Neutrophil (primary cell): ENCODE results near the gene MGMT.

Source experiments
- H3K27ac ChIP-seq: fragments of 200-600 bp; sonication (generic); 2 replicates; pipeline ENCODE4 v1.5.1; 2016; ENCODE audit warnings: mild to moderate bottlenecking, moderate library complexity
- H3K27me3 ChIP-seq: fragments of 200-600 bp; sonication (generic); 2 replicates; pipeline ENCODE4 v1.6.0; 2016; ENCODE audit warnings: mild to moderate bottlenecking
- H3K36me3 ChIP-seq: fragments of 200-600 bp; sonication (generic); 2 replicates; pipeline ENCODE4 v1.5.1; 2017
- H3K4me1 ChIP-seq, 2 experiments: fragments of 200-600 bp in 1 of 2; sonication (generic) in 1 of 2; 1 replicate in 1 of 2; 2 replicates in 1 of 2; pipeline versions ENCODE4 v1.5.1 to v1.6.1; 2013 to 2016; ENCODE audit warnings: low read depth in 1 of 2, low read length in 1 of 2, mild to moderate bottlenecking in 1 of 2, moderate library complexity in 1 of 2; ENCODE audit not compliant: control insufficient read depth in 1 of 2, insufficient read depth in 1 of 2
- H3K4me3 ChIP-seq, 2 experiments: fragments of 200-600 bp in 1 of 2; sonication (generic) in 1 of 2; 1 replicate in 1 of 2; 2 replicates in 1 of 2; pipeline ENCODE4 v1.5.1; 2013 to 2016; ENCODE audit warnings: low read depth in 1 of 2, low read length in 1 of 2, mild to moderate bottlenecking in 1 of 2, moderate library complexity in 1 of 2
- H3K9me3 ChIP-seq: fragments of 200-600 bp; sonication (generic); 2 replicates; pipeline ENCODE4 v1.5.1; 2016
- TF ChIP-seq, protein P1 (sequence below): fragments of 200-600 bp; sonication (generic); IDR thresholded peaks from 2 replicates; pipeline ENCODE4 v1.5.1; 2016; ENCODE audit warnings: antibody characterized with exemption

MGMT gene

DNA sequence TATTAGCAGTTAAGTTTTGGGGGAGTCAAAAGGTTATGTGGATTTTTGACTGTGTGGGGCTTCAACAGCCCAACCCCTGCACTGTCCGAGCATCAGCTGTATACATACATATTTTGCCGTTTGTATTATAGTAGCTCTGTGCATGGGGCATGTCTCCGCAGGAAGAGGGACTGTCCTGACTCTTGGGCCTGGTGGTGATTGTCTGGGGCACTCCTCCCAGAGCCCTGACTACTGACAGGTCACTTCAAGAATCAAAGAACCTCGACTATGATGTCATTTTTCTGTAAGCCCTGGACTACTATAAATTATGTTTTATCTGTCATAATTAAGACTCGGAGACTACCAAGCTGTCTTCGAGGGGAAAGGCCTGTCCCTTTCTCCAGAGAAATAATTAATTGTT, 51.8 kb downstream of the MGMT start:
- no peaks in the 10 kb centered on the region for H3K36me3 ChIP-seq
- H3K27me3 ChIP-seq: no peaks in the 10 kb centered on the region
- TF ChIP-seq, protein P1, sequence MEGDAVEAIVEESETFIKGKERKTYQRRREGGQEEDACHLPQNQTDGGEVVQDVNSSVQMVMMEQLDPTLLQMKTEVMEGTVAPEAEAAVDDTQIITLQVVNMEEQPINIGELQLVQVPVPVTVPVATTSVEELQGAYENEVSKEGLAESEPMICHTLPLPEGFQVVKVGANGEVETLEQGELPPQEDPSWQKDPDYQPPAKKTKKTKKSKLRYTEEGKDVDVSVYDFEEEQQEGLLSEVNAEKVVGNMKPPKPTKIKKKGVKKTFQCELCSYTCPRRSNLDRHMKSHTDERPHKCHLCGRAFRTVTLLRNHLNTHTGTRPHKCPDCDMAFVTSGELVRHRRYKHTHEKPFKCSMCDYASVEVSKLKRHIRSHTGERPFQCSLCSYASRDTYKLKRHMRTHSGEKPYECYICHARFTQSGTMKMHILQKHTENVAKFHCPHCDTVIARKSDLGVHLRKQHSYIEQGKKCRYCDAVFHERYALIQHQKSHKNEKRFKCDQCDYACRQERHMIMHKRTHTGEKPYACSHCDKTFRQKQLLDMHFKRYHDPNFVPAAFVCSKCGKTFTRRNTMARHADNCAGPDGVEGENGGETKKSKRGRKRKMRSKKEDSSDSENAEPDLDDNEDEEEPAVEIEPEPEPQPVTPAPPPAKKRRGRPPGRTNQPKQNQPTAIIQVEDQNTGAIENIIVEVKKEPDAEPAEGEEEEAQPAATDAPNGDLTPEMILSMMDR: no peak
- H3K9me3 ChIP-seq: no peaks in the 10 kb centered on the region
- H3K27ac ChIP-seq: no peak overlapping the region
- no peak overlapping the region for H3K4me3 ChIP-seq
- no peaks in the 10 kb centered on the region for H3K4me1 ChIP-seq

DNA sequence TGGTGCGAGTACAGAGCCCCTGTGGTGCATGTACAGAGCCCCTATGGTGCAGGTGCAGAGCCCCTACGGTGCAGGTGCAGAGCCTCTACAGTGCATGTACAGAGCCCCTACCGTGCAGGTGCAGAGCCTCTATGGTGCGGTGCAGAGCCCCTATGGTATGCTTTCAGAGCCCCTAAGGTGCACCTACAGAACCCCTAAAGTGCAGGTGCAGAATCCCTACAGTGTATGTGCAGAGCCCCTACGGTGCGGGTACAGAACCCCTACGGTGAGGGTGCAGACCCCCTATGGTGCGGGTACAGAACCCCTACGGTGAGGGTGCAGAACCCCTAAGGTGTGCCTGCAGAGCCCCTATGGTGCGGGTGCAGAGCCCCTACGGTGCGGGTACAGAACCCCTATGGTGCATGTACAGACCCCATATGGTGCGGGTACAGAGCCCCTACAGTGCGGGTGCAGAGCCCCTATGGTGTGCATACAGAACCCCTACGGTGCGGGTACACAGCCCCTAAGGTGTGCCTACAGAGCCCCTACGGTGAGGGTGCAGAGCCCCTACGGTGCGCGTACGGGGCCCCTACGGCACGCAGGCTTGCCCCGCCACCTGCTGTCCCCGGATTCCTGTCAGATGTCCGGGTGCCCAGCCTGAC, 53.5 kb downstream of the MGMT start:
- no peaks in the 10 kb centered on the region for H3K36me3 ChIP-seq
- no peaks in the 10 kb centered on the region for H3K4me1 ChIP-seq
- H3K4me3 ChIP-seq: no peak overlapping the region
- no peak overlapping the region for H3K27ac ChIP-seq
- TF ChIP-seq, protein P1: no peak
- H3K9me3 ChIP-seq: no peaks in the 10 kb centered on the region
- no peaks in the 10 kb centered on the region for H3K27me3 ChIP-seq

DNA sequence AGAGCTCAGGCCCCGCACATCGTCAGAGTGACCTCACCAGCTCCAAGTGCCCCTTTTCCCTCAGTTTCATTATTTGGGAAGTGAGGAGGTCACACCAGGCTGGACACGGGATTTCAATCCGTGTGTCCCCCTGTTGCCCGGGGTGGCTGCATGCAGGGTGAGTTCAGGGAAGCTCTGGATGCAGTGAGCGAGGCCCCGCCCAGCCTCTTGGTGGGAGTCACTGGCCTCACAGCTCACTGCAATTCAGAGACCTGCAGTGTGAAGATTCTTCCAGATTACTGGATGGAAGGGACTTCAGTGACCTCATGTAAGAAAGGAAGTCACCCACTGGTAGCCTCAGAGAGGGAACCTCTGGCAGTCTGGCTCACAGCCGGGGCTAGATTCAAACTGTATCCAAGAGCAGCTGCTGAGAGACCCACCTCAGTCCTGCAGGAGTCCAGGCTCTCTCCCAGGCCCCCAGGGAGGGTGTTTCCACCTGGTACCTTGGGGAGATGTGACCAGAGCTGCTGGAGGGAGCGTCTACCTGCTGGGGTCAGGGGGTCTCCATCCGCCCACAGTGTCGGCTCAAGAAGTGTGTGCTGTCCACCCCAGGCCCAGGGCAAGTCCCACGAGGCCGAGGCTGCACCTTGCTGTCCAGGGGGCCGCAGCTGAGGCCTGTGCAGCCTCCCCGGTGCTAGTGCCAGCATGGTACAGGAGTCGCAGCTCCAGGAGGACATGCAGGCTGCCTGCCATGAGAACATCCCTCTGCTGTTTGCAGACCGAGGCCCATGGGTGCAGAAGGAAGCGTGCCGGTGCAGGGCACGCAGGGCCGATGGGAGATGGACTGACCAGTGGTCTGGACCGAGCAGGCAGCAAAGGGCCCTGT, 54.4 kb downstream of the MGMT start:
- Histone ChIP-seq H3K4me3 (no peak overlapping the region), H3K9me3 (no peaks in the 10 kb centered on the region), H3K4me1 (no peaks in the 10 kb centered on the region), H3K36me3 (no peaks in the 10 kb centered on the region), H3K27ac (no peak overlapping the region), H3K27me3 (no peaks in the 10 kb centered on the region)
- TF ChIP-seq, protein P1: no peak

DNA sequence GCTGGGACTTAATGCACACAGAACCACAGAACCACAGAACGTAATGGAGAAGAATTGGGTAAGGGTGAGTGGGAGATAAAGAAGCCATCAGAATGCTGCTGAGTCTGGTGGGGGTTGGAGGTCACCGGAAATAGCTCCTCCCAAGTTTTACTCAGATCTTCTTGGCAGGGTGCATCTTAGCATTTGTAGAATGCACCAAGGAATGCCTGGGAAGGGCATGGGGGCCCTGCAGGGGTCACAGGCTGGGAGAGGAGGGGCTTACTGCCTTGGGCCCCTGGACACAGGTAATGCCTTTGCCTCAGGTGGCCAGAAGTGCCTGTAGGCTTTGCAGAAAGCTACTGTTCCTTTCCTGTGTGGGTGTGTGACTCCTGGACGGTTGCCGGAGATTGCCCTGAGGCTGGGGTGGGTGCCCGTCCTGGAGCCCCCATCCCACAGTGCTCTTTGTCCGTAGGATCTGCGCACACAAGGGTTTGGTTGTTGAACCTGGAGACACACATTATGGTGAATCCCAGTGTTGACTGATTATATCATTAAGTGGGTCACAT, 55.1 kb downstream of the MGMT start:
- no peaks in the 10 kb centered on the region for H3K27me3 ChIP-seq
- H3K27ac ChIP-seq: no peak overlapping the region
- TF ChIP-seq, protein P1: no peak
- no peaks in the 10 kb centered on the region for H3K9me3 ChIP-seq
- no peak overlapping the region for H3K4me3 ChIP-seq
- no peaks in the 10 kb centered on the region for H3K36me3 ChIP-seq
- no peaks in the 10 kb centered on the region for H3K4me1 ChIP-seq

DNA sequence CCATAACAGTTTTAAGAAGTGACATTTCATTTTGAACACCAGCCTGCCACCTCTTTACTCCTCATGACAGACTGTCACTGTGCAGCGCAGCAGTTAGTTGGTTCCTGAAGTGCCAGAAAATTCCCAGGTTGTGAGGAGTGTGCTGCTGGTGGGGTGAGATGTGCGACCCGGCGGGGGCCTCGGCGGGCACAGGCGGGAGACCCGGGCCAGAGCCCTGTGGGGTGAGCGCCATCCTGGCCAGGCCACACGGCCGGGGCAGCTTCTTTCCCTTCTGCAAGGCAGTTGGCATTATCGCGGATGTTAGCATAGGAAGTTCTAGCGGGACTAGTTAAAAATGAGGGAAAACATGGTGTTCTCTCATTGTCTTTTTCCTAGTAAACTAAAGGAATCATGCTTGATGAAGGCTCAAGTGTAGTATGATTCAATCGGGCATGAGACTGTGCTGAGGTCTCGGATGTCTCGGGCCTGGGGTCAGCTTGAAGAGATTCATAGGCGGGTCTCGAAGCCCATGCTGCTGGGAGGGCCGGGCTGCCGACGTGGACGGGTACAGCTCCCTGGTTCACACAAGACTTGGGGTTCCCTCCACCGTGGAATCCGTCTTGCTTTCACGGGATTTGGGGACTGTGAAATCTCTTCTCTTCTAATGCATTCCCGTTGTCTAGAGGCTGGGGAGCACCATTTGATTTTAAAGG, 56.1 kb downstream of the MGMT start:
- Histone ChIP-seq H3K4me1 (no peaks in the 10 kb centered on the region), H3K27me3 (no peaks in the 10 kb centered on the region), H3K9me3 (no peaks in the 10 kb centered on the region), H3K27ac (no peak overlapping the region), H3K4me3 (no peak overlapping the region), H3K36me3 (no peaks in the 10 kb centered on the region)
- TF ChIP-seq, protein P1: no peak
